Esophagus muscularis mucosa (tissue), 4 donors: ENCODE data around the gene CDH26. TPM values are rescaled to one million over a fixed set of nuclear protein-coding genes. Genes with fewer than 3 reads are reported as not detected.

ENCODE experiments used
- DNase-seq: peaks from one replicate; pipeline ENCODE4 v3.0.0-alpha.2; 2017; ENCODE audit errors: extremely low spot score
- H3K27ac ChIP-seq, 4 donors: fragments of 200-600 bp; sonication (generic); replicated peaks in 1 of 4; 1 replicate in 3 of 4; 2 replicates in 1 of 4; pipeline ENCODE4 v1.5.1; 2016 to 2019; ENCODE audit warnings: mild to moderate bottlenecking in 1 of 4
- H3K27me3 ChIP-seq, 4 donors: fragments of 200-600 bp; sonication (generic); one replicate each; pipeline versions ENCODE4 v1.5.1 to v1.6.0; 2016 to 2019
- H3K36me3 ChIP-seq, 4 donors: fragments of 200-600 bp; sonication (generic); one replicate each; pipeline ENCODE4 v1.5.1; 2016 to 2019
- H3K4me1 ChIP-seq, 4 donors: fragments of 200-600 bp; sonication (generic); one replicate each; pipeline ENCODE4 v1.5.1; 2016 to 2019
- H3K4me3 ChIP-seq, 4 donors: fragments of 200-600 bp; sonication (generic); 1 replicate in 2 of 4; 2 replicates in 2 of 4; pipeline ENCODE4 v1.5.1; 2016 to 2019; ENCODE audit warnings: mild to moderate bottlenecking in 4 of 4, moderate library complexity in 1 of 4
- H3K9me3 ChIP-seq, 4 donors: fragments of 200-600 bp; sonication (generic); 1 replicate in 3 of 4; 2 replicates in 1 of 4; pipeline ENCODE4 v1.5.1; 2016 to 2019
- EP300 ChIP-seq: sonication (generic); formaldehyde crosslinking; IDR thresholded peaks from one replicate; pipeline ENCODE4 v1.6.1; 2017; ENCODE audit warnings: antibody characterized with exemption
- POLR2A ChIP-seq: fragments of 450-650 bp; IDR thresholded peaks from one replicate; pipeline ENCODE4 v1.6.1; 2017; ENCODE audit warnings: antibody characterized with exemption, moderate library complexity, mild to moderate bottlenecking, low read depth
- POLR2AphosphoS5 ChIP-seq, 2 donors: sonication (generic); formaldehyde crosslinking; IDR thresholded peaks; one replicate each; pipeline ENCODE4 v1.6.1; 2017; ENCODE audit warnings: antibody characterized with exemption in 2 of 2
- WGBS: methylation state at CpG from one replicate; pipeline ENCODE4 v1.1.5; 2018; 5-methylcytosine and 5-hydroxymethylcytosine counted together
- intact Hi-C: fragments of 100-400 bp; cut with DNase I; formaldehyde crosslinking; loops from one replicate; pipeline ENCODE4 v1.15.1; 2023
- total RNA-seq, 4 donors: library from RNA; depleted of rRNA; stranded (reverse); fragments of >200 nt; gene quantifications; one replicate each; pipeline versions ENCODE4 v1.1.0 to v1.2.1, GENCODE V29; 2016
- TF ChIP-seq, protein P1 (sequence below), 3 experiments: fragments of 200-600 bp in 2 of 3; fragments of 450-650 bp in 1 of 3; sonication (generic) in 2 of 3; IDR thresholded peaks; one replicate each; pipeline ENCODE4 v1.5.1; 2017 to 2019; ENCODE audit warnings: antibody characterized with exemption in 3 of 3, mild to moderate bottlenecking in 2 of 3, moderate library complexity in 1 of 3

Gene CDH26
- total RNA-seq, 4 donors from 2014 or later = 0.39 to 1.3 (median 0.82) TPM

DNA sequence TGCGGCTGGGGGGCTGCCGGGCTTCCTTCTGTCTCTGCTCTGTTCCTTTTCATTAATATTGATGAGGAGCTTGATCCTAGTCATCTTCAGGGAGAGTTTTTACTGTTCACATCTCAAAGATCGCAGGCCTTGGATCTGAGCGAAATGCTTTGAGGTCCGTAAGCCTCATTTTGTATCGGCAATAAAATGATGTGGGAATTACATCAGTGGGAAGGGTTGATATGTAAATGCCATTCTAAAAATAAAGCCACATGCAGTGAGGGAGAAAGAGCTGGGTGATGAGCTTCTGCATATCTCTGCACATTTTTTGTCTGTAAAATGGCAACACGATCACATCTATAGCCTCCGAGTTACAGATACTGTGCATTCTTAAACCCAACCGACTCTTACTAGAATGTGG, 24.9 kb downstream of the CDH26 start:
- no peak overlapping the region for H3K4me3 ChIP-seq
- H3K27ac ChIP-seq = no peak overlapping the region
- no peaks in the 10 kb centered on the region for H3K4me1 ChIP-seq
- TF ChIP-seq, protein P1, sequence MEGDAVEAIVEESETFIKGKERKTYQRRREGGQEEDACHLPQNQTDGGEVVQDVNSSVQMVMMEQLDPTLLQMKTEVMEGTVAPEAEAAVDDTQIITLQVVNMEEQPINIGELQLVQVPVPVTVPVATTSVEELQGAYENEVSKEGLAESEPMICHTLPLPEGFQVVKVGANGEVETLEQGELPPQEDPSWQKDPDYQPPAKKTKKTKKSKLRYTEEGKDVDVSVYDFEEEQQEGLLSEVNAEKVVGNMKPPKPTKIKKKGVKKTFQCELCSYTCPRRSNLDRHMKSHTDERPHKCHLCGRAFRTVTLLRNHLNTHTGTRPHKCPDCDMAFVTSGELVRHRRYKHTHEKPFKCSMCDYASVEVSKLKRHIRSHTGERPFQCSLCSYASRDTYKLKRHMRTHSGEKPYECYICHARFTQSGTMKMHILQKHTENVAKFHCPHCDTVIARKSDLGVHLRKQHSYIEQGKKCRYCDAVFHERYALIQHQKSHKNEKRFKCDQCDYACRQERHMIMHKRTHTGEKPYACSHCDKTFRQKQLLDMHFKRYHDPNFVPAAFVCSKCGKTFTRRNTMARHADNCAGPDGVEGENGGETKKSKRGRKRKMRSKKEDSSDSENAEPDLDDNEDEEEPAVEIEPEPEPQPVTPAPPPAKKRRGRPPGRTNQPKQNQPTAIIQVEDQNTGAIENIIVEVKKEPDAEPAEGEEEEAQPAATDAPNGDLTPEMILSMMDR (IDR thresholded peaks at IDR 0.05) = no peak
- TF ChIP-seq POLR2A (no peak), EP300 (no peak), POLR2AphosphoS5 (IDR thresholded peaks at IDR 0.05) (no peak)
- no peaks in the 10 kb centered on the region for H3K27me3 ChIP-seq
- WGBS = 93% methylated on average over 9 of the region's 9 CpGs
- no peaks in the 10 kb centered on the region for H3K36me3 ChIP-seq
- DNase-seq = no peak
- H3K9me3 ChIP-seq = no peaks in the 10 kb centered on the region
- intact Hi-C loops = no loop called here

DNA sequence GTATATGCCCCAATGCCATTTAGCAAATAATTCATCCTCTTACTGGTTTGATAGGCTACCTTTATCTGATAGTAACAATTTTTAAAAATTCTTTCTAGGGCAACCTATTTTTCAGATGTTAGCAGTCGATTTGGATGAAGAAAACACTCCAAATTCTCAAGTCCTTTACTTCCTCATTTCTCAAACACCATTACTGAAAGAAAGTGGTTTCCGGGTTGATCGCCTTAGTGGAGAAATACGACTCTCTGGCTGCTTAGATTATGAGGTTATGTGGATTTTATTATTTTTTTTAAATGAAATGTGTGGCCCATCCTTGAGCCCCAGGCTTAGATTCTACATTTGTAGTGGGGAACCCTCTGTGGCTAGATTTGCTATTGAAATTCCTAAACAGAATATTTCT, 26.3 kb downstream of the CDH26 start:
- DNase-seq = no peak
- no peak overlapping the region for H3K27ac ChIP-seq
- no peaks in the 10 kb centered on the region for H3K36me3 ChIP-seq
- H3K4me1 ChIP-seq = no peaks in the 10 kb centered on the region
- no peaks in the 10 kb centered on the region for H3K27me3 ChIP-seq
- intact Hi-C loops = no loop called here
- 80% methylated on average over 4 of the region's 4 CpGs for WGBS
- no peak overlapping the region for H3K4me3 ChIP-seq
- H3K9me3 ChIP-seq = no peaks in the 10 kb centered on the region
- TF ChIP-seq EP300 (no peak), POLR2AphosphoS5 (IDR thresholded peaks at IDR 0.05) (no peak), POLR2A (no peak)
- TF ChIP-seq, protein P1 (IDR thresholded peaks at IDR 0.05) = no peak

DNA sequence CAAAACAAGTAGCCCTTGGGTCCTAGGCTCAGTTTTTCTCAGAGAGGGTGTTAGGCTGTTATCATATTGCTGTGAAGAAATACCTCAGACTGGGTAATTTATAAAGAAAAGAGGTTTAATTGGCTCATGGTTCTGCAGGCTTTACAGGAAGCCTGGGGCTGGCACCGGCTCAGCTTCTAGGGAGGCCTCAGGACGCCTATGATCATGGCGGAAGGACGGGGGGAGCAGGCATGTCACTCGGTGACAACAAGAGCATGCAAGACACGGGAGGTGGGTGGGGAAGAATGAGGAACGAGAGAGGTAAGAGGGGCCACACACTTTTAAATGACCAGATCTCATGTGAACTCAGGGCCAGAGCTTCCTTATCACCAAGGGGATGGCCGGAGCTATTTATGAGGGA, 26.9 kb downstream of the CDH26 start:
- no peaks in the 10 kb centered on the region for H3K36me3 ChIP-seq
- H3K27ac ChIP-seq = no peak overlapping the region
- WGBS = 89% methylated on average over 8 of the region's 8 CpGs
- H3K4me1 ChIP-seq = no peaks in the 10 kb centered on the region
- DNase-seq = no peak
- intact Hi-C loops = no loop called here
- H3K9me3 ChIP-seq = no peaks in the 10 kb centered on the region
- no peak overlapping the region for H3K4me3 ChIP-seq
- TF ChIP-seq POLR2A (no peak), EP300 (no peak), POLR2AphosphoS5 (IDR thresholded peaks at IDR 0.05) (no peak)
- TF ChIP-seq, protein P1 (IDR thresholded peaks at IDR 0.05) = no peak
- H3K27me3 ChIP-seq = no peaks in the 10 kb centered on the region

DNA sequence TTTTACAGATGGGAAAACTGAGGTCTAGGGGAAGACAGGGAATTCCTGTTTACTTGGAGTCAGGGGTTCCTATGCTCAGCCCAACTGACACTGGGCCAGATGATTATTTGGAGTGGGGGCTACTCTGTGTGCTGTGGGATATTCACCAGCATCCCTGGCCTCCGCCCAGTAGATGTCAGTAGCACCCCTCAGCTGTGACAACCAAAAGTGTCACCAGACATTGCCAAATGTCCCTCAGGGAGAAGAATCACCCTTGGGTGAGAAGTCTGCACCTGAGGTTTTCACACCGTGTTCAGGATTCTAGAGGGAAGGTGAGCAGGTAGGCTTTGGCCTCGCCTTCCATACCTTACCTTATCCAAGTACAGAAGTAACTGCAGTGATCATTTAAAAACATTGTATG, 27.6 kb downstream of the CDH26 start:
- intact Hi-C loops = no loop called here
- no peak overlapping the region for H3K4me3 ChIP-seq
- H3K27ac ChIP-seq = no peak overlapping the region
- TF ChIP-seq POLR2AphosphoS5 (IDR thresholded peaks at IDR 0.05) (no peak), EP300 (no peak), POLR2A (no peak)
- TF ChIP-seq, protein P1 (IDR thresholded peaks at IDR 0.05) = no peak
- H3K36me3 ChIP-seq = no peaks in the 10 kb centered on the region
- no peaks in the 10 kb centered on the region for H3K4me1 ChIP-seq
- peak; percentile 57 for DNase-seq
- WGBS = 87% methylated on average over 3 of the region's 3 CpGs
- H3K9me3 ChIP-seq = no peaks in the 10 kb centered on the region
- no peaks in the 10 kb centered on the region for H3K27me3 ChIP-seq

DNA sequence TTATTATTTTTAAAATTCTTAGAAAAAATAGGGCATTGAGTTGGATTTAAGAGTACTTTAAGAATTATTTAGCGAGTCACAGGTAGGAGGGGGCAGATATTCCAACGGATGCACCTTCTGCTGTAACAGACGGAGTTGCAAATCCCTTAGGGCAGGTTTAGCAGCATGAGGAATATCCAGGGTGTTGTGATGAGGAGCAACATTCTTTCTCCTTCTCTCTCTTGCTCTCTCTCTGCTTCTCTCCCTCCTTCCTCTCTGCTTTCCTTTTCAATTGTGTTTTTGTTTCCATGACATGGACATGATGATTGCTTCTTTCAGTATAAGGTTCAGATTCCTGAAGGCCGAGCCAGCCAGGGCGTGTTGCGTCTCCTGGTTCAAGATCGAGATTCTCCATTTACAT, 28.9 kb downstream of the CDH26 start:
- Histone ChIP-seq H3K4me3 (no peak overlapping the region), H3K9me3 (no peaks in the 10 kb centered on the region), H3K27me3 (no peaks in the 10 kb centered on the region), H3K36me3 (no peaks in the 10 kb centered on the region), H3K4me1 (no peaks in the 10 kb centered on the region), H3K27ac (no peak overlapping the region)
- 81% methylated on average over 7 of the region's 7 CpGs for WGBS
- DNase-seq = no peak
- TF ChIP-seq POLR2AphosphoS5 (IDR thresholded peaks at IDR 0.05) (no peak), EP300 (no peak), POLR2A (no peak)
- TF ChIP-seq, protein P1 (IDR thresholded peaks at IDR 0.05) = no peak
- intact Hi-C loops = no loop called here
